ENCODE measurements around the gene PDLIM1. TPM values are rescaled to one million over a fixed set of nuclear protein-coding genes. Genes with fewer than 3 reads are reported as not detected.

The PDLIM1 gene
- total and polyA plus RNA-seq, 2 experiments from 2014 or later = 75.7 to 335 TPM

DNA sequence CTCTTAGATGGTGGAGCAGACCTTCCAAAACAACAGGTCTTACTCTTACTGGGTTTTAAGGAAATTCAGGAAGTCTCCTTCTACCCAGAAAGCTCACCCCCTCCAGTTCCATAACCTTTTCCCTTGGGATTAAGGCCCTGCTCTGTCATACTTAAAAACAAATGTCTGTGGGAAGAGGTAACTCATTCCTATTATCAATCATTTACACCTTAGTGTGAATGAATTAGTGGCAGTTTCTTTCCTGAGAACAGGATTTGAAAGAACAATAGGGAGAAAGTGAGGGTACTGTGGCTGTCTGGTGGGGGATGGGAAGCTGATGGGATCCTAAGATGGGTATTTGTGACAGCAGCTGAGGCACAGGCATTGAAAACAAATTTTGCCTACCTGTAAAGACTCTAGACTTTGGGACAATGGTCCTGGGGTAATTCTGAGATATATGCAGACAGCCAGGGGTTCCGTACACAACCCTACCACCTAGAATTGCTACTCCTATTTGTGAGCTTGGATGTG is 22.2 kb upstream of the PDLIM1 start:
- no peak for DNase-seq (ENCODE audit: low read depth in 1 of 2, low spot score in 1 of 2)
- no peaks in the 10 kb centered on the region for H3K9me3 ChIP-seq (ENCODE audit: low read depth)
- no peak overlapping the region for H3K4me3 ChIP-seq
- peaks cover 50% of the 10 kb centered on the region for H3K4me1 ChIP-seq (ENCODE audit: low read depth)
- no peak for TF ChIP-seq CTCF (IDR thresholded peaks at IDR 0.05; ENCODE audit: low read depth, low read length)
- no peaks in the 10 kb centered on the region for H3K36me3 ChIP-seq
- no peaks in the 10 kb centered on the region for H3K27me3 ChIP-seq
- peak overlapping the region; percentile 72 for H3K27ac ChIP-seq

- Histone ChIP-seq H3K9me3 (ENCODE audit: low read depth) (no peaks in the 10 kb centered on the region), H3K4me1 (ENCODE audit: low read depth) (peaks cover 54% of the 10 kb centered on the region), H3K36me3 (no peaks in the 10 kb centered on the region), H3K27me3 (no peaks in the 10 kb centered on the region), H3K4me3 (no peak overlapping the region), H3K27ac (no peak overlapping the region)
- DNase-seq (ENCODE audit: low read depth in 1 of 2, low spot score in 1 of 2) = peak in 1 of 2 donors; percentile 42
- no peak for TF ChIP-seq CTCF (IDR thresholded peaks at IDR 0.05; ENCODE audit: low read depth, low read length)
These were observed 21.5 kb upstream of the PDLIM1 start for GRCh38 chr10:95312257-95312656.

DNA sequence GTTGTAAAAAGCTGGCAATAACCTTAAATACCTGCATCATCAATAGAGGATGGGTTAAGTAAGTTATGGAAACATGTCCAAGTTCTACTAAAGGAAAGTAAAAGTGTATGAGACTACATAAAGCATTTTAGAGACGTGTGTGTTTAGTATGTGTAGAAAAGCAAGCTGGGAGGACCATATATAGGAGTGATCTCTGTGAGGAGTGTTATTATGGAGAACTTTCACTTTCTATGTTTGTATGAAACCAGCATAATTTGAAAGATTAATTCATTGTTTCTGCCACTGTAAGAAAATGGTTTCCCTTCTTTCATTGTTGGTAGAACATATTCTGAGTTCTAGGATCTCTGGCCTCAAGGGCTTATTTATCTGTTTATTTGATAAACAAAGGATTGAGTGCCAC is 19.2 kb upstream of the PDLIM1 start:
- no peak for TF ChIP-seq CTCF (IDR thresholded peaks at IDR 0.05; ENCODE audit: low read depth, low read length)
- no peak for DNase-seq (ENCODE audit: low read depth in 1 of 2, low spot score in 1 of 2)
- H3K36me3 ChIP-seq = no peaks in the 10 kb centered on the region
- no peak overlapping the region for H3K27ac ChIP-seq
- no peak overlapping the region for H3K4me3 ChIP-seq
- no peaks in the 10 kb centered on the region for H3K27me3 ChIP-seq
- peaks cover 57% of the 10 kb centered on the region for H3K4me1 ChIP-seq (ENCODE audit: low read depth)
- no peaks in the 10 kb centered on the region for H3K9me3 ChIP-seq (ENCODE audit: low read depth)

DNA sequence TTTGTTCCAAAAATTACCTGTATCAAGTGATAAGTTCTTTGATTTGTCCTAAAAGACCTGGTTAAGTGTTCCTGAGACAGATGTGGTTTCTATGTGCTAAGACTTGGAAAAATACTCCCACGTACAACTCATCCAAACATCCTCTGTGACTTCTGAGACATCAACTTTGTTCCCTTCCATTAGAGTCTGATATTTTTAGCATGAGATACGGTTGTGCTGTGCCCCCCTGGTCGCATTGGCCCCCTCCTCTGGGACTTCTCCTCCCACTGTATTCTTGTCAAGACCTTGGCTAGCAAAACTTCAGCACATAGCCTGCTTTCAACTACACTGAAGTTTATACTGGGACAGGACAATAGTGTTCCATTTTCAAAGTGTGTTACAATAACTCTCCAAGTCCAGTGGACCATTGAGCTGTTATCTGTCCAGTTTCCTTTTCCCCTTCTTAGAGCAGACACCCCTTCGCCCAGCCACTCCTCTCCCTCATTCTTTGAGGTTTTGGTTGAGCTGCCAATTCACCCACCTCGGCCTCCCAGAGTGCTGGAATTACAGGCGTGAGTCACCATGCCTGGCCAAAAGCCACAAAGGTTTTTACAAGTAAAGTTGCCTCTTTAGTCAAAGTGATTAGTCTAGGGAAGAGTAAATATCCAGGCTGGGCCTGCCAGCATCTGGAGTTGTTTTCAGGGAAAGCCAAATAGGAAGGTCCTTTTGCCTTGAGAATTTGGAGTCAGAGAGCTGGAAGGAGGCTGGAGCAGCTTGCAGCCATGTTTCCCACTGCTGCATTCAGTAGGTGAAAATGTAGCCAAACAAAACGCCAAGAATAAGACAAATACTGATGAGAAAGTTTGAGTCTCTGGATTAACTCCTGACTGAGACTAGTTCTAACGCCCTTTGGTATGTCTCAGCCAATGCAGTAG is 17.8 kb upstream of the PDLIM1 start:
- Histone ChIP-seq H3K27ac (peak overlapping the region; percentile 49), H3K27me3 (no peaks in the 10 kb centered on the region), H3K4me3 (no peak overlapping the region), H3K9me3 (ENCODE audit: low read depth) (no peaks in the 10 kb centered on the region), H3K36me3 (no peaks in the 10 kb centered on the region), H3K4me1 (ENCODE audit: low read depth) (peaks cover 57% of the 10 kb centered on the region)
- peak in 1 of 2 donors; percentile 99 for DNase-seq (ENCODE audit: low read depth in 1 of 2, low spot score in 1 of 2)
- TF ChIP-seq CTCF (IDR thresholded peaks at IDR 0.05; ENCODE audit: low read depth, low read length) = no peak

DNA sequence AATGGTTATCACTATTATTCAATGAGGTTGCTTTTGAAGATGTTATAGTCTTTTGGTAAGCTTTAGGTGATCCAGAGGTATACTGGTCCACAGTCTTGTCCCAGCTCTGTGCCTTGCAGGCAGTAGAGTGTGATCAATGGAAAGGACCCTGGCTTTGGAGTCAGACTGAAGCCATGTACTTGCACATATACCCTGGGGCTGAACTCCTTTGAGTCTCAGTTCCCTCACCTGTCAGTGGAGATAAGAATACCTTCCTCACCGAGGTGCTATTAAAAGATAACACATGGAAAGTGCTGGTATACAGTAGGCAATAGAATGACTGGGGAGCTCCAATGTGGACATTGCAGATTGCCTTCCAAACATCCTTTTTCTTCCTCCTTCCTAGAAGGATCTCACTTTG is 16.0 kb upstream of the PDLIM1 start:
- DNase-seq (ENCODE audit: low read depth in 1 of 2, low spot score in 1 of 2) = no peak
- Histone ChIP-seq H3K36me3 (no peaks in the 10 kb centered on the region), H3K4me3 (no peak overlapping the region), H3K27me3 (no peaks in the 10 kb centered on the region), H3K4me1 (ENCODE audit: low read depth) (peaks cover 45% of the 10 kb centered on the region), H3K9me3 (ENCODE audit: low read depth) (no peaks in the 10 kb centered on the region), H3K27ac (no peak overlapping the region)
- no peak for TF ChIP-seq CTCF (IDR thresholded peaks at IDR 0.05; ENCODE audit: low read depth, low read length)
